Activated CD8-positive, alpha-beta T cell treated with anti-CD3 and anti-CD28 coated beads for 36 hours (primary cell): Measurements from ENCODE around the gene ZNF611. TPM values are rescaled to one million over a fixed set of nuclear protein-coding genes. Genes with fewer than 3 reads are reported as not detected.
"Not testable (repeated sequence)": the region's sequence is repeated elsewhere in the genome, so short reads cannot be mapped to it uniquely, and the experiment has no call there.

ENCODE experiments used
- ATAC-seq: fragments of 200-7000 bp; cut with Tn5 transposase; one replicate; pipeline ENCODE4 v1.10.0; 2021; ENCODE audit warnings: mild to moderate bottlenecking, moderate library complexity
- CTCF ChIA-PET: fragments of 350-600 bp; sonication (Branson Sonifier 250); formaldehyde crosslinking; loops from one replicate; lab custom pipeline; 2021; ENCODE audit warnings: antibody characterized with exemption; lab: Charles Lee
- POLR2A ChIA-PET: fragments of 350-600 bp; sonication (Branson Sonifier 250); formaldehyde crosslinking; loops from one replicate; lab custom pipeline; 2021; ENCODE audit warnings: antibody characterized with exemption; lab: Charles Lee
- DNase-seq: peaks from one replicate; pipeline ENCODE4 v3.0.0-alpha.2; 2020
- H3K27ac Mint-ChIP-seq: one replicate; pipeline ENCODE4 v1.8.0; 2021; ENCODE audit warnings: mild to moderate bottlenecking, mixed read lengths
- H3K27me3 Mint-ChIP-seq: one replicate; pipeline ENCODE4 v1.8.0; 2021; ENCODE audit warnings: mixed read lengths
- H3K36me3 Mint-ChIP-seq: one replicate; pipeline ENCODE4 v1.8.0; 2021; ENCODE audit warnings: low read depth, mixed read lengths
- H3K4me1 Mint-ChIP-seq: one replicate; pipeline ENCODE4 v1.8.0; 2021; ENCODE audit warnings: low read depth, mixed read lengths
- H3K4me3 Mint-ChIP-seq: one replicate; pipeline ENCODE4 v1.8.0; 2021; ENCODE audit warnings: mild to moderate bottlenecking, moderate library complexity, mixed read lengths
- H3K9me3 Mint-ChIP-seq: one replicate; pipeline ENCODE4 v1.8.0; 2021; ENCODE audit warnings: mixed read lengths
- CTCF ChIP-seq: fragments of 200-600 bp; IDR thresholded peaks from one replicate; pipeline ENCODE4 v1.8.0; 2022; ENCODE audit warnings: antibody characterized with exemption, mild to moderate bottlenecking
- intact Hi-C: fragments of 100-400 bp; cut with micrococcal nuclease; formaldehyde crosslinking; loops from one replicate; pipeline ENCODE4 v1.10.0; 2022
- total RNA-seq, 2 experiments: library from RNA; stranded (reverse); gene quantifications; one replicate each; pipeline ENCODE4 v1.2.3, GENCODE V29; 2021

The ZNF611 gene
- total RNA-seq, 2 experiments from 2014 or later: 18.4 to 20.9 TPM

DNA sequence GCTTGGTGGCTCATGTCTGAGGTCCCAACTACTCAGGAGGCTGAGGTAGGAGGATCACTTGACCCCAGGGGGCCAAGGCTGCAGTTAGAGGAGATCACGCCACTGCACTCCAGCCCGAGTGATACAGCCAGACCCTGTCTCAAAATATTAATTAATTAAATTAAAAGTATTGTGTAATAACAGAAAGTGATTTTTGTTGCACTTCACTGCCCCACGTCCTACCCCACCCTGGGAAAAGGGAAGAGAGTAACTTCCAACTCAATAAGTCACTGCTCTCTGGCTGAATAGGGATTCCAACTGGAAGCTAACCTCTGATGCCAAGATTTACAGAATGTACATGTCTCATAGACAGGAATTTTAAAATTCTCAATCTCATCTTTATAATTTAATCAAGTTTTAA lies 47.2 kb downstream of the ZNF611 start:
- peaks cover 36% of the 10 kb centered on the region for H3K36me3 Mint-ChIP-seq

GRCh38 chr19:52685811-52686210 lies 49.0 kb downstream of the ZNF611 start:
- ATAC-seq: no peak
- H3K4me1 Mint-ChIP-seq: peaks cover 33% of the 10 kb centered on the region
- no peaks in the 10 kb centered on the region for H3K9me3 Mint-ChIP-seq
- intact Hi-C loops: no loop called here
- no peak overlapping the region for H3K27ac Mint-ChIP-seq
- H3K36me3 Mint-ChIP-seq: peaks cover 39% of the 10 kb centered on the region
- no peak overlapping the region for H3K4me3 Mint-ChIP-seq
- no peaks in the 10 kb centered on the region for H3K27me3 Mint-ChIP-seq
- ChIA-PET CTCF (interaction anchor here (1.4 kb wide), 1 partner anchor 13 kb away, joined by 3 read pairs; no protein-coding TSS in a partner anchor), POLR2A (no interaction called here)
- no peak for DNase-seq
- no peak for TF ChIP-seq CTCF

More for the DNA sequence above, 47.2 kb downstream of the ZNF611 start:
- no peaks in the 10 kb centered on the region for H3K27me3 Mint-ChIP-seq
- DNase-seq (no peak), ATAC-seq (no peak)
- ChIA-PET POLR2A (no interaction called here), CTCF (no interaction called here)
- H3K27ac Mint-ChIP-seq: no peak overlapping the region
- no peaks in the 10 kb centered on the region for H3K9me3 Mint-ChIP-seq
- H3K4me3 Mint-ChIP-seq: no peak overlapping the region
- H3K4me1 Mint-ChIP-seq: peaks cover 36% of the 10 kb centered on the region
- intact Hi-C loops: no loop called here
- TF ChIP-seq CTCF: no peak

DNA sequence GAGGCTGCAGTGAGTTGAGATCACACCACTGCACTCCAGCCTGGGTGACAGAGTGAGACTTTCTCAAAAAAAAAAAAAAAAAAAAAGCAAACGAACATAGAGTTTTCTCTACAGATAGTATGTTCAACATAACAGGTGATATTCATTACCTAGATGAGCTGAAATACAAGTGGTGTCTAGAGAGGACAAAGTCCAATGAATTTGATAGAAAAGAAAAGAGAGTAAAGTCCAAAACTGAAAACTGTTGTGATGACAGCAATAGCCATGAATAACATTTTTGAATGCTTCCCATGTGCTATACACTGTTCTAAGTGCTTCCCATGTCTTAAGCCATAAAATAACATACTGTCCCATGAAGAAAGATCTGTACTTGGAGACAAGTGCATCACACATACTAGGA lies 53.6 kb downstream of the ZNF611 start:
- Mint-ChIP-seq H3K4me1 (peaks cover 16% of the 10 kb centered on the region), H3K36me3 (peaks cover 45% of the 10 kb centered on the region)
- H3K27me3 Mint-ChIP-seq, CTCF ChIA-PET, DNase-seq, H3K9me3 Mint-ChIP-seq, POLR2A ChIA-PET, H3K27ac Mint-ChIP-seq, intact Hi-C loops, H3K4me3 Mint-ChIP-seq, ATAC-seq: not testable (repeated sequence)

- POLR2A ChIA-PET: no interaction called here
- CTCF ChIA-PET: no interaction called here
- H3K27ac Mint-ChIP-seq: no peak overlapping the region
- H3K36me3 Mint-ChIP-seq: peaks cover 50% of the 10 kb centered on the region
- DNase-seq (no peak), ATAC-seq (no peak)
- no peak overlapping the region for H3K4me3 Mint-ChIP-seq
- TF ChIP-seq CTCF: no peak
- H3K4me1 Mint-ChIP-seq: peaks cover 21% of the 10 kb centered on the region
- no peaks in the 10 kb centered on the region for H3K27me3 Mint-ChIP-seq
- intact Hi-C loops: no loop called here
- peaks cover 6% of the 10 kb centered on the region for H3K9me3 Mint-ChIP-seq
Measured at GRCh38 chr19:52679598-52679997, 55.2 kb downstream of the ZNF611 start.

DNA sequence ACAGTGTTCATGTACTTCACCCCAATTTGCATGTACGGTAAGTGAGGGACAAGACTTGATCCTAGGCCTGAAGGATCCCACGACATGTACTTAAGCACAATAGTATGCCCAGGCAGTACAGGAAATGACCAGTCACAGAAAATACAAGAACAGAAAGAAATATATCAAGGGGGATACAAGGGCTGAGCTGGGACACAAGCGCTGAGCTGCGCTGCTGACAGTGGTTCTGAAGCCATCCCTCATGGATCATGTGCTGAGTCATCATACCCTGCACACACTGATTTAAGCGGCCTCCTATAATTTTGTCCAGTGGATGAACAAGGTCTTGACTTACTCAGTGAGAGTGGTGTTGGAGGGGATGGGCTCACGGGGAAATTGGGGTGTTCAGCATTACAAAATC lies 59.6 kb downstream of the ZNF611 start:
- POLR2A ChIA-PET, ATAC-seq, H3K27me3 Mint-ChIP-seq, intact Hi-C loops, H3K9me3 Mint-ChIP-seq, DNase-seq, CTCF ChIA-PET, H3K27ac Mint-ChIP-seq, H3K4me3 Mint-ChIP-seq: not testable (repeated sequence)
- H3K4me1 Mint-ChIP-seq: peaks cover 20% of the 10 kb centered on the region
- peaks cover 56% of the 10 kb centered on the region for H3K36me3 Mint-ChIP-seq

DNA sequence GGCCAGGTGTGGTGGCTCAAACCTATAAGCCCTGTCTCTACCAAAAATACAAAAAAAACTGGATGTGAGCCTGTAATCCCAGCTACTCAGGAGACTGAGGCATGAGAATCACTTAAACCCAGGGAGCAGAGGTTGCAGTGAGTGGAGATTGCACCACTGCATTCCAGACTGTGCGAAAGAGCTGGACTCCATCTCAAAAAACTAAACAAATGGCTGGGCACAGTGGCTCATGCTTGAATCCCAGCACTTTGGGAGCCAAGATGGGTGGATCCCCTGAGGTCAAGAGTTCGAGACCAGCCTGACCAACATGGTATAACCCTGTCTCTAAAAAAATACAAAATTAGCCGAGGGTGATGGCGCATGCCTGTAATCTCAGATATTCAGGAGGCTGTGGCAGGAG lies 61.8 kb downstream of the ZNF611 start:
- Mint-ChIP-seq H3K4me1 (peaks cover 20% of the 10 kb centered on the region), H3K36me3 (peaks cover 49% of the 10 kb centered on the region), H3K27ac (no peak overlapping the region), H3K4me3 (no peak overlapping the region), H3K9me3 (peaks cover 6% of the 10 kb centered on the region), H3K27me3 (no peaks in the 10 kb centered on the region)
- ATAC-seq (no peak), DNase-seq (no peak)
- ChIA-PET POLR2A (interaction anchor here (0.6 kb wide), 1 partner anchor 29 kb away, joined by 3 read pairs; no protein-coding TSS in a partner anchor), CTCF (interaction anchor here (1.0 to 1.6 kb wide), 2 partner anchors 11 to 13 kb away, joined by 3 read pairs; no protein-coding TSS in a partner anchor)
- intact Hi-C loops: no loop called here
- TF ChIP-seq CTCF: no peak
